Heart left ventricle (tissue), 16 donors: Measurements from ENCODE around the gene ZBTB40. TPM values are rescaled to one million over a fixed set of nuclear protein-coding genes. Genes with fewer than 3 reads are reported as not detected.

Experiments
- ATAC-seq, 4 donors: fragments of 200-7000 bp; cut with Tn5 transposase; one replicate each; pipeline ENCODE4 v1.9.1; 2020 to 2022; ENCODE audit warnings: moderate library complexity in 4 of 4, mild to moderate bottlenecking in 3 of 4, moderate number of reproducible peaks in 1 of 4
- DNase-seq, 5 donors: peaks; one replicate each; pipeline ENCODE4 v3.0.0-alpha.2; 2020
- H3K27ac ChIP-seq, 12 donors: fragments of 200-600 bp; sonication (generic) in 4 of 12; one replicate each; pipeline versions ENCODE4 v1.5.0 to v1.8.0; 2016 to 2022; ENCODE audit warnings: mild to moderate bottlenecking in 2 of 12
- H3K27me3 ChIP-seq, 9 donors: fragments of 200-600 bp; sonication (generic) in 2 of 9; one replicate each; pipeline versions ENCODE4 v1.5.1 to v1.8.0; 2016 to 2022; ENCODE audit warnings: mild to moderate bottlenecking in 3 of 9
- H3K36me3 ChIP-seq, 9 donors: fragments of 200-600 bp; sonication (generic) in 2 of 9; one replicate each; pipeline versions ENCODE4 v1.5.0 to v1.8.0; 2018 to 2022; ENCODE audit warnings: mild to moderate bottlenecking in 2 of 9
- H3K4me1 ChIP-seq, 12 donors: fragments of 200-600 bp; sonication (generic) in 4 of 12; one replicate each; pipeline versions ENCODE4 v1.5.0 to v1.8.0; 2016 to 2022; ENCODE audit warnings: mild to moderate bottlenecking in 3 of 12
- H3K4me3 ChIP-seq, 12 donors: fragments of 200-600 bp; sonication (generic) in 4 of 12; one replicate each; pipeline versions ENCODE4 v1.5.0 to v1.8.0; 2017 to 2022; ENCODE audit warnings: mild to moderate bottlenecking in 9 of 12, moderate library complexity in 4 of 12
- H3K9me3 ChIP-seq, 12 donors: fragments of 200-600 bp; sonication (generic) in 4 of 12; one replicate each; pipeline versions ENCODE4 v1.5.0 to v1.8.0; 2016 to 2022; ENCODE audit warnings: mild to moderate bottlenecking in 1 of 12
- POLR2A ChIP-seq, 2 donors: fragments of 450-650 bp; IDR thresholded peaks; one replicate each; pipeline ENCODE4 v1.6.1; 2017; ENCODE audit warnings: antibody characterized with exemption in 2 of 2, mild to moderate bottlenecking in 2 of 2, moderate library complexity in 2 of 2
- WGBS, 4 donors: extraction: QIAGEN DNeasy Blood & Tissue Kit in 2 of 4; methylation state at CpG; one replicate each; pipeline versions ENCODE4 v1.1.5 to v1.1.7; 2013 to 2018; 5-methylcytosine and 5-hydroxymethylcytosine counted together
- intact Hi-C, 10 donors: fragments of 100-400 bp; cut with DNase I; formaldehyde crosslinking; loops; one replicate each; pipeline versions ENCODE4 v1.11.1 to v1.14.2; 2022
- polyA plus RNA-seq, 2 donors: library from polyadenylated mRNA; stranded (reverse); fragments of 200-250 nt; gene quantifications; one replicate each; pipeline ENCODE4 v1.2.3, GENCODE V29; 2013
- total RNA-seq, 9 donors: library from RNA; depleted of rRNA in 2 of 9; stranded (reverse); fragments of >200 nt in 2 of 9; fragmentation: NEBNext Ultra II Directional in 3 of 9; extraction: Animal tissue kit (Norgen Biotek cat#: 25700) in 3 of 9; gene quantifications; one replicate each; pipeline versions ENCODE4 v1.1.0 to v1.2.4, GENCODE V29; 2016 to 2023
- TF ChIP-seq, protein P1 (sequence below), 12 donors: fragments of 200-600 bp; sonication (generic) in 4 of 12; IDR thresholded peaks; one replicate each; pipeline versions ENCODE4 v1.5.0 to v1.8.0; 2018 to 2022; ENCODE audit warnings: antibody characterized with exemption in 12 of 12, mild to moderate bottlenecking in 5 of 12
- donor health status: ischemic (EF 13 %, LVEDD 7.1; RV severe dilation, severe dysfunction).
- donor health status: healthy with polysubstance abuse.
- donor health status: DM: no; HTN: yes; CAD: no.
- donor health status: DM: no; HTN: no; CAD: no.
- donor health status: ischemic (EF 25% LVEDD 6.9; RV normal size, moderate dysfunction).
- donor health status: ischemic (EF 25% LVEDD 5.7; RV mildly dilated, moderate dysfunction).
- donor health status: healthy.
- donor health status: DM: yes; HTN: yes; CAD: no.
- donor health status: ischemic (EF 35%, LVEDD 5.7; RV mildly dilated, moderate dysfunction).
- donor health status: nonischemic (EF 11% LVEDD 7.7; RV severe dilation, severe dysfunction).
- donor health status: DM: yes; HTN: yes; CAD: no.
- donor health status: PGD.
- donor health status: ischemic (EF 29% LVEDD 5.4; RV normal size, mild dysfunction).
- donor health status: nonischemic (EF 23%, LVEDD 6.1; RV moderate dilation, normal function).

The ZBTB40 gene
- total and polyA plus RNA-seq, 11 donors, result 4.6 to 17.7 (median 15.1) TPM

DNA sequence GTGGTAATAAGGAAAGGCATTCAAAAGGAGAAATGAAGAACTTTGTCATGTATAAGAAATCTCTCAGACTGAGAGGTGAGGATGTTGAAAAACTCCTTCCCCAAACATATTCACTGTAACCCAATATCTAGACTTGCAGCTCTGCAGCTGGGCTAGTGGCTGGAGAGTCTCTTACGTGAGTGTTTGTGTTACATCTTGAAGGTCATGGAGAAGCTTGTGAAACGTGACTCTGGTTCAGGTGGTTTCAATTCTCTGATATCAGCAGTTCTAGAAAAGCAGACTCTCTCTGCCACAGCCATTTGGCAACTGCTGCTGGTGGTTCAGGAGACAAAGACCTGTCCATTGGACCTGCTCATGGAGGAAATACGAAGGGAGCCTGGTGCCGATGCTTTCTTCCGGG is 56.7 kb downstream of the ZBTB40 start:
- 78 to 82% (median 81%) methylated on average over 5 of the region's 5 CpGs for WGBS, 4 donors
- no peak for DNase-seq
- Histone ChIP-seq H3K27me3 (no peaks in the 10 kb centered on the region), H3K27ac (no peak overlapping the region), H3K9me3 (no peaks in the 10 kb centered on the region), H3K4me3 (no peak overlapping the region), H3K36me3 (peaks cover 0 to 96% (median 82%) of the 10 kb centered on the region in 9 donors), H3K4me1 (peaks cover 0 to 4% (median 0%) of the 10 kb centered on the region in 12 donors)
- intact Hi-C loops, result no loop called here
- TF ChIP-seq, protein P1, sequence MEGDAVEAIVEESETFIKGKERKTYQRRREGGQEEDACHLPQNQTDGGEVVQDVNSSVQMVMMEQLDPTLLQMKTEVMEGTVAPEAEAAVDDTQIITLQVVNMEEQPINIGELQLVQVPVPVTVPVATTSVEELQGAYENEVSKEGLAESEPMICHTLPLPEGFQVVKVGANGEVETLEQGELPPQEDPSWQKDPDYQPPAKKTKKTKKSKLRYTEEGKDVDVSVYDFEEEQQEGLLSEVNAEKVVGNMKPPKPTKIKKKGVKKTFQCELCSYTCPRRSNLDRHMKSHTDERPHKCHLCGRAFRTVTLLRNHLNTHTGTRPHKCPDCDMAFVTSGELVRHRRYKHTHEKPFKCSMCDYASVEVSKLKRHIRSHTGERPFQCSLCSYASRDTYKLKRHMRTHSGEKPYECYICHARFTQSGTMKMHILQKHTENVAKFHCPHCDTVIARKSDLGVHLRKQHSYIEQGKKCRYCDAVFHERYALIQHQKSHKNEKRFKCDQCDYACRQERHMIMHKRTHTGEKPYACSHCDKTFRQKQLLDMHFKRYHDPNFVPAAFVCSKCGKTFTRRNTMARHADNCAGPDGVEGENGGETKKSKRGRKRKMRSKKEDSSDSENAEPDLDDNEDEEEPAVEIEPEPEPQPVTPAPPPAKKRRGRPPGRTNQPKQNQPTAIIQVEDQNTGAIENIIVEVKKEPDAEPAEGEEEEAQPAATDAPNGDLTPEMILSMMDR (IDR thresholded peaks at IDR 0.05), result no peak
- no peak for TF ChIP-seq POLR2A (IDR thresholded peaks at IDR 0.05)
- ATAC-seq, result no peak

DNA sequence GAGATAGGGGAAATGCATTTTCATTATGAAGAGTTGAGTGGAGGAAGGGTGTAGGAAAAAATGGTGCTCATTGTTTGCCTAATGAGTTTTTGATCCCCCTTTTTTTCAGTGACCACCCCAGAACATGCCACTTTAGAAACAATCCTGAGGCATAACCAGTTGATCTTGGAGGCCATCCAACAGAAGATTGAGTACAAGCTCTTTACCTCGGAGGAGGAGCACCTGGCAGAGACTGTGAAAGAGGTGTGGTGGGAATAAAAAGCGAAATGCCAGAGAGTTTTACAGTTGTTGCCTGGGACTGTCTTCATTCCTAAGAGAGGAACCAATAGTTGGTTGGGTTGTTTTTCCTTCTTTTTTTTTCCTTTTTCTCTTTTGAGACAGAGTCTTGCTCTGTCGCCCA is 57.3 kb downstream of the ZBTB40 start:
- ATAC-seq, result no peak
- peaks cover 0 to 100% (median 88%) of the 10 kb centered on the region in 9 donors for H3K36me3 ChIP-seq

DNA sequence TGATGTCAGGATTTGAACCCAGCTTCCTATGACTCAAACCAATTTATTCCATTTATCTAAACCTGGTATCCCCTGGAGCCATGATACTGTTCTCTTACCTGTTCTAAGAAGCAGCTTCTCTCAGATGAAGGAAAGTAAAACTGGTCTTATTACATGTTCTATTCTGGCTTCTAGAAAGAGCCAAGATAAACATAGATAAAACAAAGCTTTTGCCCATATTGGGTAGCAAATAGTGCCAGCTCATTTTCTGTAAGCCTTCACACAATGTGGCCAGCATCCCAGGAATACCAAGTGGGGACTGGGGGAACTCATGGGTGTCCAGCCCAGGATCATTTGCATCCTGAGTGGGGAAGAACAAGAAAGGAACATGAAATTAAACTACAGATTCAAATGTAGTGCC is 58.2 kb downstream of the ZBTB40 start:
- Histone ChIP-seq H3K9me3 (no peaks in the 10 kb centered on the region), H3K27me3 (no peaks in the 10 kb centered on the region), H3K4me1 (no peaks in the 10 kb centered on the region), H3K4me3 (no peak overlapping the region), H3K27ac (no peak overlapping the region), H3K36me3 (peaks cover 0 to 100% (median 96%) of the 10 kb centered on the region in 9 donors)
- TF ChIP-seq POLR2A (IDR thresholded peaks at IDR 0.05), result no peak
- TF ChIP-seq, protein P1 (IDR thresholded peaks at IDR 0.05), result no peak
- DNase-seq (no peak), ATAC-seq (no peak)
- intact Hi-C loops, result no loop called here

More for the DNA sequence above, 57.3 kb downstream of the ZBTB40 start:
- no peak for DNase-seq
- TF ChIP-seq, protein P1 (IDR thresholded peaks at IDR 0.05), result no peak
- no peak for TF ChIP-seq POLR2A (IDR thresholded peaks at IDR 0.05)
- intact Hi-C loops, result no loop called here
- Histone ChIP-seq H3K27ac (no peak overlapping the region), H3K9me3 (no peaks in the 10 kb centered on the region), H3K4me1 (no peaks in the 10 kb centered on the region), H3K27me3 (no peaks in the 10 kb centered on the region), H3K4me3 (no peak overlapping the region)
- 77 to 94% (median 88%) methylated on average over 3 of the region's 3 CpGs for WGBS, 4 donors

DNA sequence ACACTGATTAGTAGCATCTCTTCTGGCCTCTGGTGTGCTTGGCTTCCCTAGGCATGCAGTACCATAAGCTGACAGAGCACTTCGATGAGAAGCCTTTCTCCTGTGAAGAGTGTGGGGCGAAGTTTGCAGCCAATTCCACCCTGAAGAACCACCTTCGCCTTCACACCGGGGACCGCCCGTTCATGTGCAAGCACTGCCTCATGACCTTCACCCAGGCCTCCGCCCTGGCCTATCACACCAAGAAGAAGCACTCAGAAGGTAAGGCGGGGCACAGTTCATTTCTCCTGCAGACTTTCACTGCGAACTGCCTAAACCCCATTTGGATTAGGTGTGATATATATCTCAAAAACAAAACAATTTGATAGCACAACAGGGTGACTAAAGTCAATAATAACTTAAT is 61.2 kb downstream of the ZBTB40 start:
- Histone ChIP-seq H3K4me1 (no peaks in the 10 kb centered on the region), H3K36me3 (peaks cover 0 to 100% (median 98%) of the 10 kb centered on the region in 9 donors), H3K27me3 (no peaks in the 10 kb centered on the region), H3K4me3 (no peak overlapping the region), H3K9me3 (no peaks in the 10 kb centered on the region), H3K27ac (no peak overlapping the region)
- ATAC-seq, result no peak
- DNase-seq, result no peak
- 93 to 100% (median 97%) methylated on average over 6 to 9 of the region's 9 CpGs for WGBS, 4 donors
- TF ChIP-seq, protein P1 (IDR thresholded peaks at IDR 0.05), result no peak
- TF ChIP-seq POLR2A (IDR thresholded peaks at IDR 0.05), result no peak
- intact Hi-C loops, result no loop called here
